Occipital lobe (tissue), 2 donors: ENCODE data around the gene KRTAP10-8. TPM values are rescaled to one million over a fixed set of nuclear protein-coding genes. Genes with fewer than 3 reads are reported as not detected.
"Not testable (repeated sequence)": the region's sequence is repeated elsewhere in the genome, so short reads cannot be mapped to it uniquely, and the experiment has no call there.

ENCODE experiments used
- DNase-seq: peaks from one replicate; lab custom pipeline; 2025; lab: John Stamatoyannopoulos, UW
- total RNA-seq: library from RNA; depleted of rRNA; stranded (reverse); fragments of >200 nt; gene quantifications from one replicate; pipeline ENCODE4 v1.2.3, GENCODE V29; 2014

Gene KRTAP10-8
- total RNA-seq, 1 donor from 2014 or later, result not detected

- DNase-seq, result no peak
These were observed 13.8 kb upstream of the KRTAP10-8 start for GRCh38 chr21:44598061-44598460.

DNA sequence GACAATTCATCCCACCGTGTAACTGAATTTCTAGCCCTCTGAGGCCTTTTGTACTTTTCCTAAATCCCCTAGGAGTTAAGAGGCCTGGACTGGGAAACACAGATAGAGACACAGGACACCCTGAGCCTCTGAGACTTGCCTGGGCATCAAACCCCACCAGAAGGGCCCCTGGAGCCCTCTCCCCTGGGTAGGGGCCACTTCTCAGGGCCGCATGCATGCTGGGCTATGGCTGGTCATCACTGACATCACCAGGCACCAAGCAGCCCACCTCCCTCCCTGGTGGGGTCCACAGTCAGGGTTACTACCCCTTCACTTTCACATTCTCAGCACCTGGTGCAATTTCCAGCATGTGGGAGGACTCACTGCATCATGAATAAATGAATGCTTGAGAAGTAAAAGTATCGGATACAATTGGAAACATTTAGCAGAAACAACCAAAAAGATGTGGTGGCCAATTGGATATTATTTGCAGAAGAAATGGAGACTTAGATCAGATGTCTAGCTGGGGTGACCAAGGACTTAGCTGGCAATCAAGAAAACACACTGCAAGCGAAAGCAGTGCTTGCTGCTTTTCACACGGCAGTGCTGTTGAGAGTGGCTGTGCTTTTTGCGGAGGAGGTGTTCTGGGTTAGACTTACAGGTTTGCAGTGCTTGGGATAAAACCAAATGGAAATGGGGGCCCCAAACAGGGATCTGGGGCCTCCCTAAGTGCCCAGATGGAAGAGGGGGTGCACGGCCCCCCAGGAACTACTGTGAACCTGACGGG is 12.4 kb upstream of the KRTAP10-8 start:
- DNase-seq, result no peak

DNA sequence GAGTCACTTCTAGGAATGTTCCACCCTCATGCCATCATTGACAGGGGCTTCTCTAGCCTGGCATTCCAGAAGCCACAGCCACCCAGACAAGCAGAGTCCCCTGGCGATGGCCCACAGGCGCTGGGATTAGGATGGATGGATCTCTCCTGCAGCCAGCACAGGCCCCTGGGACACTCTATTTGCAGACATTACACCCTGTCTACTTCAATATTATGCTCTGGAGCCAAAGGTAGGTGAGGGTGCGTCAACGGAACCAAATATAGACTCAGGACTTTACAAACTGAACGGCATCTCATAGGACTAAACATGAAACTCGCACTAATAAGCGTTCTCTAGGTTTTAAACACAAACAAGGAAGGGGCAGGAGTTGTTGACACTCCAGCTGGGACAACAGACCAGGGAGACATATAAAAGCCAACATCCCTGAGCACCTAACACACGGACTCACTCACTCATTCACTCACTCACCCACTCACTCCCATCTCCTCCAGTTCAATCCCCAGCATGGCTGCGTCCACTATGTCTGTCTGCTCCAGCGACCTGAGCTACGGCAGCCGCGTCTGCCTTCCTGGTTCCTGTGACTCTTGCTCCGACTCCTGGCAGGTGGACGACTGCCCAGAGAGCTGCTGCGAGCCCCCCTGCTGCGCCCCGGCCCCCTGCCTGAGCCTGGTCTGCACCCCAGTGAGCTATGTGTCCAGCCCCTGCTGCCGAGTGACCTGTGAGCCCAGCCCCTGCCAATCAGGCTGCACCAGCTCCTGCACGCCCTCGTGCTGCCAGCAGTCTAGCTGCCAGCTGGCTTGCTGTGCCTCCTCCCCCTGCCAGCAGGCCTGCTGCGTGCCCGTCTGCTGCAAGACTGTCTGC is 11.5 kb upstream of the KRTAP10-8 start, which contains the start of gene KRTAP10-7:
Gene KRTAP10-7, plus strand, starts transcription at position 480 of the 861 bp plus-strand sequence. Its CDS starts 25 bp downstream, at position 505.
- not testable (repeated sequence) for DNase-seq

- not testable (repeated sequence) for DNase-seq
These were observed 10.8 kb upstream of the KRTAP10-8 start for GRCh38 chr21:44601091-44601490.

DNA sequence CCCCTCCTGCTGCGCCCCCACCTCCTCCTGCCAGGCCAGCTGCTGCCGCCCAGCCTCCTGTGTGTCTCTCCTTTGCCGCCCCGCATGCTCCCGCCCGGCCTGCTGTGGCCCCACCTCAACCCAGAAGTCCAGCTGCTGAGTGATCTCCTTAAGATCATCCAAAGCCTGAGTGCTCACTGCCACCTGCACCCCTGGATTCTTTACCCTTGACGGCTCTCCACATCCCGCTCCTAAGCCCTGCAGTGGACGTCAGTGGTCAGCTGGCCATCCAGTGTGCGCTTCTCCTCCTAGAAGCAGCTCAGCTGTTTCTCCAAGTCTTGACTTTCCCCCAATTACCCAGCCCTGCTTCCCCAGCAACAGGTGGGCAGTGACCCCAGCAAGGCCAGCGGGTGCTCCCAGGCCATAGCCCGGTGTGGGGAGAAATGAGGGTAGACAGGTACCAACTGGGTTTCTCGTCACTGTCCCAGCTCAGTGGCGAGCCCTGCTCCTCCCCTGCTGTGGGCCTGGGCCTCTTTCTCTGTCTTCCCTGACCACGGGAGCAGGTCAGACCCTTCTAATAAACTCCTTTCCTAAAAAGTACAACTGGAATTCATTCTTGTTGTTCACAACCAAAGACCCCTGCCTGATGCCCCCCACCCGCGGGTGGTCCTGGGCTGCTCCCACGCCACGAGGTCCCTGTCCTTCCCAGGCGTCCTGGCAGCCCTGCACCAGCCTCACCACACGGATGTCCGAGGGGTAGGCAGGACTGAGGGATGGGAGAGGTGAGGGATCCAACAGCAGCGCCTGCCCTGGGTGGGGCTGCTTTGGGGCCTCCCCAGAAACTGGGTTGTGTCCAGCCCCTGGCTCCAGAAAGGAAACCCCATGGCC is 10.1 kb upstream of the KRTAP10-8 start:
- no peak for DNase-seq

- no peak for DNase-seq
These were observed 9.4 kb upstream of the KRTAP10-8 start for GRCh38 chr21:44602463-44602850.

DNA sequence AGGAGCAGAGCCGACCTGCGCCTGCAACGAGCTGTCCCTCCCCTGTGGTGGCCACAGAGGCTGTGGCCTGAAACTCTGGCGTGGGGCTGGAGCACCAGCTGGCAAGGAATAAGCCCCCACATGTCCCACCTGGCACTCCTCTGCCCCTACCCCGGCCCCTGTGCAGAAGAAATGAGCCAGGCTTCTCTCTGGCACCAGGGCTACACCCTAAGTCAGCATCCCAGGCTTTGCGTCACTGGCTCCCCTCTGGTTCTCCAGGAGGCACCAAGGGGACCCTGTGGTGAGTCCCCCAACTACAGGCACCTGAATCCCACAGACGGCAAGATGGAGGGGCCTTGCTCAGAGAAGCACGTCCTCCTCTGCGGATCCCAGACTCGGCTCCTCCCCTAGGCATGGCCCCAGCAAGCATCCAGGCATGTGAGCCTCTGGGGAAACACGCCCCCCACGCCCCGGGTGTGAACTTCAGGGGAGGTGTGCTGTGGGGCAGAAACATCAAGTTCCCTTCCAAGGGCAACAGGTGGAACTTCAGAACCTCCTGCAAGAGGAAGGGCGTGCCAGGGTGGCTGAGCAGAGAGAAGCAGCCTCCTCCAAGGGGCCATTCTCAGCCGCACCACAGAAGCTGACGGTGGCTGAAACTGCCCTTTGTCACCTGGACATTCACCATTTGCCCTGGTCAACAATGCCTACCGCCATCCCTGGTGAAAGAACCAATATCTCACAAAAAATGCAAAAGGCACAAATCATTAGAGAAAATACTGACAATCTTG is 8.6 kb upstream of the KRTAP10-8 start:
- DNase-seq, result no peak

- DNase-seq, result no peak
These were observed 8.0 kb upstream of the KRTAP10-8 start for GRCh38 chr21:44603911-44604310.

- no peak for DNase-seq
These were observed 5.4 kb upstream of the KRTAP10-8 start for GRCh38 chr21:44606495-44606894.

DNA sequence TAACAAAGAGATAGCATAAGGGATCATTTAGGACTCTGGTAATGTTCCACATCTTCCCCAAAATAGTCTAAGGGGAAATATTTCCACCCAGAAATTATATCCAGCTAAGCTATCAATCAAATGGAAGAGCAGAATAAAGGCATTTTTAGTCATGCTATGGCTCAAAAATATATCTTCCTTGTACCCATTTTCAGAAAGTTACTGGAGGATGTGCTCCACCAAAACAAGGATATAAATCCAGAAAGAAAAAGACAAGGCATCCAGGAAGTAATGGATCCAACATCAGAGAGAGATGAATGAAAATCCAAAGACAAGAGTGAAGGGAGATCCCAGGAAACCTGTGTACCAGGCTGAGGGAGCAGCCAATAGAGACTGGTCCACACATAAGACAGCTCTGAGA is 2.7 kb upstream of the KRTAP10-8 start:
- DNase-seq, result no peak

DNA sequence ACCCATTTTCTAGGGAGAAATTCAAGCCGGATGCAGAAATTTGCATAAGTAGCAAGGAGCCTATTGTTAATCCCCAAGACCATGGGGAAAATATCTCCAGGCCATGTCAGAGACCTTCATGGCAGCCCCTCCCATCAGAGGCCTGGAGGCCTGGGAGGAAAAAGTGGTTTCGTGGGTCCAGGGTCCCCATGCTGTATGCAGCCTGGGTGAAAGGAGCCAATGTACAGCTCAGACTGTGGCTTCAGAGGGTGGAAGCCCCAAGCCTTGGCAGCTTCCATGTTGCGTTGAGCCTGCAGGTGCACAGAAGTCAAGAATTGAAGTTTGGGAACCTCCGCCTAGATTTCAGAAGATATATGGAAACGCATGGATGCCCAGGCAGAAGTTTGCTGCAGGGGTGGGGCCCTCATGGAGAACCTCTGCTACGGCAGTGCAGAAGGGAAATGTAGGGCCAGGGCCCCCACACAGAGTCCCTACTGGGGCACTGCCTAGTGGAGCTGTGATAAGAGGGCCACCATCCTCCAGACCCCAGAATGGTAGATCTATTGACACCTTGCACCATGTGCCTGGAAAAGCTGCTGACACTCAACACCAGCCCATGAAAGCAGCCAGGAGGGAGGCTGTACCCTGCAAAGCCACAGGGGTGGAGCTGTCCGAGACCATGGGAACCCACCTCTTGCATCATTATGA is 1.6 kb upstream of the KRTAP10-8 start:
- DNase-seq, result not testable (repeated sequence)

GRCh38 chr21:44611551-44611950 is 328 bp upstream of the KRTAP10-8 start:
- DNase-seq, result no peak

DNA sequence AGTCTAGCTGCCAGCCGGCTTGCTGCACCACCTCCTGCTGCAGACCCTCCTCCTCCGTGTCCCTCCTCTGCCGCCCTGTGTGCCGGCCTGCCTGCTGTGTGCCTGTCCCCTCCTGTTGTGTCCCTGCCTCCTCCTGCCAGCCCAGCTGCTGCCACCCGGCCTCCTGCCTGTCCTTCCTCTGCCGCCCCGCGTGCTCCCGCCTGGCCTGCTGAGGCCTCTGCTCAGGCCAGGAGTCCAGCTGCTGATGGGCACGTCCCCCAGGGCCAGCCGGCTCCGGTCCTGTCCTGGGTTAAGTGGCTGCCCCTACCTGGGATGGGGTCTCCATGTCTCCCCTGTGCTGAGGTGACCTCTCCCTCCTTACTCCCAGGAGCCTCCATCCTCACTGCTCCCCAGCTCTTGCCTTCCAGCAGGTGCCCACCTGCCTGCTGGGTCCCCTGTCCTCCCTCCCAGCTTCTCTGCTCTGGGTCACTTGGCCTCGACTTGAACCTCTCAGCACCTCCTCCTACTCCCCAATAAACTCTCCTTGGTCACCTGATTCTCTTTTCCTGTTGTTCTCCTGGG is 870 bp downstream of the KRTAP10-8 start:
- no peak for DNase-seq

GRCh38 chr21:44613386-44614155 is 1.7 kb downstream of the KRTAP10-8 start:
- no peak for DNase-seq

GRCh38 chr21:44614161-44614631 is 2.3 kb downstream of the KRTAP10-8 start:
- DNase-seq, result no peak

DNA sequence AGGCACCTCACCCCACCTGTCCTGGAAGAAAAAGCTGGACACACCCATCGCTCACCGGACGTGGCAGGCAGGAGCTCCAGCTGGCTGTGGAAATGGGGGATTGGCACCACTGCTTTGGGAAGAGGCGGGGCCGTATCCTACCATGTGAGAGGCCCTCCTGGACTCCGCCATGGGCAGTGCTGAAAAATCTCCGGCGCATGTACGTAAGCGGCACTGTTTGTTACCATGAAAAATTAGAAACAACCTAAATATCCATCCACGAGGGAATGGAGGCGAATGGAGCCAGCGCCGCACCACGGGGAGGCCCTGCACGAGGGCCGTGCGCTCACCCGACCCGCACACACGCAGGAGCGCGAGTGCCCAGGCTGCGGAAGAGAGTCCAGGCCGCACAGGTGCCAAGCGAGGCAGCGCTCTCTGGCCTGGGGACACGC is 3.1 kb downstream of the KRTAP10-8 start:
- DNase-seq, result no peak

DNA sequence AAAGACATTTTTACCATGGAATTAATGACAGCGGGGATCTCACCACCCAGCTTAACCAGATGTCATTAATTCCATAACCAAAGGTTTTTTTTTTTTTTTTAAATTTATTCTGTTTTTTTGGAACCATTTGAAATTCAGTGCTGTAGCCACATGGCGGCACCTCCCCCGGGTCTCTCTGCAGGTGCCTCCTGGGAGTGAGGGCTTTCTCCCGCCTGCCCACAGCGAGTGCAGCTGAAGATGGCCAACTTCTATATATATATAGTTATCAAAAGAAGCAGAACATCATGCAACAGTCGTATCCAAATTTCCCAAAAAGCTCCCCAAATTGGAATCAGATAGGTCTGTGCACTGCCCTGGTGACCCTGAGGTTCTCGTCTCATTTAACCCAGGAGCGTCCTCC is 3.6 kb downstream of the KRTAP10-8 start:
- no peak for DNase-seq

DNA sequence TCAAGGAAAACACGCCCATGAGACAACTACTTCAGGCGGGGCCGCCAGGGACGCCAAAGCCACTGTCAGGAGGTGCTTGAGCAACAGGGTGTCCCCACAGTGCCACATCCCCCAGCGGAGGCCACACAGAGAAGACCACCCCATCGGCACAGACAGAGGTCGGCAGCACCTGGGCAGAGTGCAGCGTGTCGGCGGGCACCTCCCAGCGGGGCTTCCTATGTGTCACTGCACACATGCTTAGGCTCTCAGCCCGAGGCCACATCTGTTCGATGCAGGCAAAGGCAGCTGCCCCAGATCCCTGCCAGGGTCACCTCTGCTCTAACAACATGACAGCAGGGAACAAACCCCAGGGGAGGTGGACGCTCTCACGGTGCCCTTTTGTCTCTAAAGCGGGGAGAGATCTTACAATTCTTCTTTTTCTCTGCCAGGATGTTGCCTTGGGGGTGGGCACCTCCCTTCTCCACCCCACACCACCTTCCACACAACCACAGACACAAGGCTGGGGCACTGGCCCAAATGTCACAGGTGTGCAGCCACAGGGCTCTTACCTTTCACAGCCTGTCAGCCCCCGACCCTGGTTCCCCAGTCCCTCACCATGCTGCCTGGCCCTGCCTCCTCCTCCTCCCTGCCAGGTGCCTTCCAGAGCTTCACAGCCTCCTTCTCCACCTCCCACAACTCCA is 4.2 kb downstream of the KRTAP10-8 start:
- DNase-seq, result no peak
